Gastrocnemius medialis (tissue), 4 donors: ENCODE data around the gene LATS2. TPM values are rescaled to one million over a fixed set of nuclear protein-coding genes. Genes with fewer than 3 reads are reported as not detected.
A peak's percentile ranks its signal among the peaks of the same experiment; 100 is the strongest.

Source experiments
- ATAC-seq, 2 donors: fragments of 150-250 bp; one replicate each; pipeline ENCODE4 v1.9.1; 2016
- DNase-seq, 2 donors: peaks; one replicate each; pipeline ENCODE4 v3.0.0-alpha.2; 2019
- H3K27ac ChIP-seq, 4 donors: fragments of 200-600 bp; sonication (generic); 1 replicate in 1 of 4; 2 replicates in 3 of 4; pipeline ENCODE4 v1.5.1; 2016 to 2018; ENCODE audit warnings: mild to moderate bottlenecking in 2 of 4, moderate library complexity in 1 of 4
- H3K27me3 ChIP-seq, 3 donors: fragments of 200-600 bp; sonication (generic) in 2 of 3; 1 replicate in 1 of 3; 2 replicates in 2 of 3; pipeline versions ENCODE4 v1.5.1 to v1.6.0; 2016 to 2019; ENCODE audit warnings: mild to moderate bottlenecking in 1 of 3, moderate library complexity in 1 of 3
- H3K36me3 ChIP-seq, 2 donors: fragments of 200-600 bp; sonication (generic) in 1 of 2; one replicate each; pipeline ENCODE4 v1.5.1; 2017 to 2018
- H3K4me1 ChIP-seq, 2 donors: fragments of 200-600 bp; sonication (generic) in 1 of 2; one replicate each; pipeline ENCODE4 v1.5.1; 2016 to 2017; ENCODE audit warnings: mild to moderate bottlenecking in 2 of 2
- H3K4me3 ChIP-seq, 4 donors: fragments of 200-600 bp; sonication (generic) in 3 of 4; 1 replicate in 1 of 4; 2 replicates in 3 of 4; pipeline ENCODE4 v1.5.1; 2016 to 2019; ENCODE audit warnings: mild to moderate bottlenecking in 2 of 4
- H3K9me3 ChIP-seq, 3 donors: fragments of 200-600 bp; sonication (generic) in 2 of 3; 1 replicate in 1 of 3; 2 replicates in 2 of 3; pipeline ENCODE4 v1.5.1; 2016 to 2019
- POLR2A ChIP-seq, 2 donors: fragments of 450-650 bp; IDR thresholded peaks; one replicate each; pipeline ENCODE4 v1.6.1; 2017; ENCODE audit warnings: antibody characterized with exemption in 2 of 2, mild to moderate bottlenecking in 2 of 2, moderate library complexity in 2 of 2
- in situ Hi-C, 4 donors: fragments of 200-750 bp; cut with MboI; loops; one replicate each; pipeline versions ENCODE4 v1.15.0 to v1.8.0; 2017; ENCODE audit warnings: low sequenced_read_pairs in 4 of 4
- intact Hi-C: fragments of 100-400 bp; cut with DNase I; formaldehyde crosslinking; loops from one replicate; pipeline ENCODE4 v1.15.1; 2023; ENCODE audit warnings: low total_unique reads
- total RNA-seq, 4 donors: library from RNA; depleted of rRNA; stranded (reverse); fragments of >200 nt; gene quantifications; one replicate each; pipeline versions ENCODE4 v1.1.0 to v1.2.3, GENCODE V29; 2016
- TF ChIP-seq, protein P1 (sequence below), 5 experiments: fragments of 450-650 bp in 3 of 5; fragments of 200-600 bp in 2 of 5; sonication (generic) in 2 of 5; IDR thresholded peaks in 4 of 5; conservative IDR thresholded peaks in 1 of 5; 1 replicate in 4 of 5; 2 replicates in 1 of 5; pipeline ENCODE4 v1.5.1; 2016 to 2019; ENCODE audit warnings: antibody characterized with exemption in 5 of 5, mild to moderate bottlenecking in 3 of 5, moderate library complexity in 3 of 5

Gene LATS2
- total RNA-seq, 4 donors from 2014 or later, result 11.5 to 34.1 (median 18.8) TPM

- no peak for DNase-seq
- intact Hi-C loops, result no loop called here
- no peaks in the 10 kb centered on the region for H3K9me3 ChIP-seq
- no peak overlapping the region for H3K4me3 ChIP-seq
- no peak for ATAC-seq
- H3K27me3 ChIP-seq, result no peaks in the 10 kb centered on the region
- in situ Hi-C loops, result no loop called here
- no peak for TF ChIP-seq POLR2A (IDR thresholded peaks at IDR 0.05)
- TF ChIP-seq, protein P1, sequence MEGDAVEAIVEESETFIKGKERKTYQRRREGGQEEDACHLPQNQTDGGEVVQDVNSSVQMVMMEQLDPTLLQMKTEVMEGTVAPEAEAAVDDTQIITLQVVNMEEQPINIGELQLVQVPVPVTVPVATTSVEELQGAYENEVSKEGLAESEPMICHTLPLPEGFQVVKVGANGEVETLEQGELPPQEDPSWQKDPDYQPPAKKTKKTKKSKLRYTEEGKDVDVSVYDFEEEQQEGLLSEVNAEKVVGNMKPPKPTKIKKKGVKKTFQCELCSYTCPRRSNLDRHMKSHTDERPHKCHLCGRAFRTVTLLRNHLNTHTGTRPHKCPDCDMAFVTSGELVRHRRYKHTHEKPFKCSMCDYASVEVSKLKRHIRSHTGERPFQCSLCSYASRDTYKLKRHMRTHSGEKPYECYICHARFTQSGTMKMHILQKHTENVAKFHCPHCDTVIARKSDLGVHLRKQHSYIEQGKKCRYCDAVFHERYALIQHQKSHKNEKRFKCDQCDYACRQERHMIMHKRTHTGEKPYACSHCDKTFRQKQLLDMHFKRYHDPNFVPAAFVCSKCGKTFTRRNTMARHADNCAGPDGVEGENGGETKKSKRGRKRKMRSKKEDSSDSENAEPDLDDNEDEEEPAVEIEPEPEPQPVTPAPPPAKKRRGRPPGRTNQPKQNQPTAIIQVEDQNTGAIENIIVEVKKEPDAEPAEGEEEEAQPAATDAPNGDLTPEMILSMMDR (IDR thresholded peaks at IDR 0.05 in 4 of 5, conservative IDR thresholded peaks at IDR 0.05 in 1 of 5), result no peak
- H3K36me3 ChIP-seq, result peaks cover 0 to 4% of the 10 kb centered on the region in 2 donors
- peaks cover 51 to 67% of the 10 kb centered on the region in 2 donors for H3K4me1 ChIP-seq
- H3K27ac ChIP-seq, result peak overlapping the region; percentile 6 to 54 (median 35)
Measured at GRCh38 chr13:21040120-21040826, 21.1 kb downstream of the LATS2 start.

DNA sequence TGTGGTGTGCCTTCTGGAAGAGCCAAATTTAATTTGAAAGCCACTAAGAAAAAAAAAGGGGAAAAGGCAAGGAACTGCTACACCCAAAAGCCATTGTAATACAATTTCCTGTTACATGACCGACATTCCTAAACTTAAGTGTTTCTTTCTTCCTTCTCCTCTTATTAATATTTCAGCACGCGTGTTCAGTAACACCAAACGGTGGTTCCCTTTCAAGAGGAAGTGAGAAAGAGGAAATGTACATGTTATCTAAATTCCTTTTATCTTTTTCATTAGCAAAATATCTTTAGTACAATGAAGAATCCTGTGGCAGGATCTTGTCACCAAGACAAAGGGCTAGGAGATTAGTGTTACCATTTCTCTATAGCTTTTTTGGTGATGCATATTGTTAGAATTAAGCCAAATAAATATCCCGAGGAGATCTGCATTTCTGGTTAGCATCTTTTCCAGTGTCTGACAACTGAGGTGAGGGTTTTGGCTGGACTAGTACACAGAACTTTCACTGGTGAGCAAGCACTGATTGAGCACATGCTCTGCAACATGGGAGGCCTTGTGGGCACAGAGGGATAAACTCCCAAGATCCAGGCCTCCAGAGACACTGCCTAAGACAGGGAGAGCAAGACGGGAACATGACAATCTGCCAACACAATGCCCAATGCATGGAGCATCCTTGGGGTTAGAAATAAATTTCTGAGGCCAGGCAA, 22.1 kb downstream of the LATS2 start:
- in situ Hi-C loops (no loop called here), intact Hi-C loops (no loop called here)
- H3K4me1 ChIP-seq, result peaks cover 54 to 68% of the 10 kb centered on the region in 2 donors
- no peaks in the 10 kb centered on the region for H3K27me3 ChIP-seq
- ATAC-seq (no peak), DNase-seq (no peak)
- no peaks in the 10 kb centered on the region for H3K36me3 ChIP-seq
- H3K9me3 ChIP-seq, result no peaks in the 10 kb centered on the region
- H3K4me3 ChIP-seq, result no peak overlapping the region
- H3K27ac ChIP-seq, result peak overlapping the region in 3 of 4 donors; percentile 13 to 54 (median 21)
- TF ChIP-seq, protein P1 (IDR thresholded peaks at IDR 0.05 in 4 of 5, conservative IDR thresholded peaks at IDR 0.05 in 1 of 5), result no peak
- no peak for TF ChIP-seq POLR2A (IDR thresholded peaks at IDR 0.05)

- intact Hi-C loops (no loop called here), in situ Hi-C loops (no loop called here)
- TF ChIP-seq, protein P1 (IDR thresholded peaks at IDR 0.05 in 4 of 5, conservative IDR thresholded peaks at IDR 0.05 in 1 of 5), result no peak
- no peak for TF ChIP-seq POLR2A (IDR thresholded peaks at IDR 0.05)
- Histone ChIP-seq H3K9me3 (no peaks in the 10 kb centered on the region), H3K27ac (peak overlapping the region; percentile 19 to 45 (median 29)), H3K4me3 (no peak overlapping the region), H3K36me3 (no peaks in the 10 kb centered on the region), H3K27me3 (no peaks in the 10 kb centered on the region), H3K4me1 (peaks cover 61 to 74% of the 10 kb centered on the region in 2 donors)
- DNase-seq (no peak), ATAC-seq (no peak)
Measured at GRCh38 chr13:21037656-21038055, 23.7 kb downstream of the LATS2 start.

GRCh38 chr13:21035498-21035897, 25.9 kb downstream of the LATS2 start:
- no peaks in the 10 kb centered on the region for H3K36me3 ChIP-seq
- DNase-seq, result no peak
- ATAC-seq, result no peak
- TF ChIP-seq, protein P1 (IDR thresholded peaks at IDR 0.05 in 4 of 5, conservative IDR thresholded peaks at IDR 0.05 in 1 of 5), result no peak
- no peak for TF ChIP-seq POLR2A (IDR thresholded peaks at IDR 0.05)
- H3K4me3 ChIP-seq, result no peak overlapping the region
- peaks cover 64 to 74% of the 10 kb centered on the region in 2 donors for H3K4me1 ChIP-seq
- H3K9me3 ChIP-seq, result no peaks in the 10 kb centered on the region
- in situ Hi-C loops (no loop called here), intact Hi-C loops (no loop called here)
- H3K27me3 ChIP-seq, result no peaks in the 10 kb centered on the region
- H3K27ac ChIP-seq, result peak overlapping the region; percentile 83 to 89 (median 86)
